ENCODE measurements around the gene HKDC1. TPM values are rescaled to one million over a fixed set of nuclear protein-coding genes. Genes with fewer than 3 reads are reported as not detected.
"Not testable (repeated sequence)": the region's sequence is repeated elsewhere in the genome, so short reads cannot be mapped to it uniquely, and the experiment has no call there.

HKDC1 gene
- total RNA-seq, 1 donor, result 1.0 TPM

- H3K4me1 ChIP-seq (ENCODE audit: insufficient read depth, low read length); H3K9me3 ChIP-seq (ENCODE audit: low read depth, low read length); H3K4me3 ChIP-seq (ENCODE audit: low read length); H3K27me3 ChIP-seq (ENCODE audit: insufficient read depth, low read length): not testable (repeated sequence)
Observed at GRCh38 chr10:69308304-69308703, 88.2 kb downstream of the HKDC1 start.

GRCh38 chr10:69311309-69311708 lies 91.2 kb downstream of the HKDC1 start:
- Histone ChIP-seq H3K4me1 (ENCODE audit: insufficient read depth, low read length) (no peaks in the 10 kb centered on the region), H3K27me3 (ENCODE audit: insufficient read depth, low read length) (no peaks in the 10 kb centered on the region), H3K4me3 (ENCODE audit: low read length) (no peak overlapping the region), H3K9me3 (ENCODE audit: low read depth, low read length) (no peaks in the 10 kb centered on the region)

GRCh38 chr10:69312528-69312927 lies 92.4 kb downstream of the HKDC1 start:
- H3K4me3 ChIP-seq (ENCODE audit: low read length), result no peak overlapping the region
- H3K4me1 ChIP-seq (ENCODE audit: insufficient read depth, low read length), result peaks cover 5% of the 10 kb centered on the region
- H3K27me3 ChIP-seq (ENCODE audit: insufficient read depth, low read length), result no peaks in the 10 kb centered on the region
- no peaks in the 10 kb centered on the region for H3K9me3 ChIP-seq (ENCODE audit: low read depth, low read length)

- no peaks in the 10 kb centered on the region for H3K27me3 ChIP-seq (ENCODE audit: insufficient read depth, low read length)
- H3K4me1 ChIP-seq (ENCODE audit: insufficient read depth, low read length), result peaks cover 18% of the 10 kb centered on the region
- H3K9me3 ChIP-seq (ENCODE audit: low read depth, low read length), result no peaks in the 10 kb centered on the region
- H3K4me3 ChIP-seq (ENCODE audit: low read length), result no peak overlapping the region
Observed at GRCh38 chr10:69315100-69315542, 95.0 kb downstream of the HKDC1 start.

- H3K4me3 ChIP-seq (ENCODE audit: low read length), result no peak overlapping the region
Observed at GRCh38 chr10:69315610-69316312, 95.6 kb downstream of the HKDC1 start.

GRCh38 chr10:69316313-69317059 lies 96.4 kb downstream of the HKDC1 start:
- Histone ChIP-seq H3K27me3 (ENCODE audit: insufficient read depth, low read length) (no peaks in the 10 kb centered on the region), H3K4me3 (ENCODE audit: low read length) (no peak overlapping the region), H3K4me1 (ENCODE audit: insufficient read depth, low read length) (peaks cover 32% of the 10 kb centered on the region), H3K9me3 (ENCODE audit: low read depth, low read length) (no peaks in the 10 kb centered on the region)

More at GRCh38 chr10:69315610-69316312, 95.6 kb downstream of the HKDC1 start:
- H3K4me1 ChIP-seq (ENCODE audit: insufficient read depth, low read length), result peaks cover 24% of the 10 kb centered on the region
- no peaks in the 10 kb centered on the region for H3K27me3 ChIP-seq (ENCODE audit: insufficient read depth, low read length)
- no peaks in the 10 kb centered on the region for H3K9me3 ChIP-seq (ENCODE audit: low read depth, low read length)

Other genes with a start within 250 kb of the HKDC1 start
- 4.0 TPM for gene KIFBP, start 231.5 kb upstream of the HKDC1 start, total RNA-seq
- 1,782 TPM for gene SRGN, start 132.2 kb upstream of the HKDC1 start, total RNA-seq
- 22.0 TPM for gene VPS26A, start 96.2 kb upstream of the HKDC1 start, total RNA-seq
- gene SUPV3L1, start 40.1 kb upstream of the HKDC1 start, total RNA-seq, result 35.1 TPM
- gene HK1, start 58.2 kb downstream of the HKDC1 start, total RNA-seq, result 35.6 TPM
- not detected for gene TACR2, start 196.6 kb downstream of the HKDC1 start, total RNA-seq
- gene TSPAN15, start 231.1 kb downstream of the HKDC1 start, total RNA-seq, result 1.6 TPM

All from mononuclear cell (primary cell).